ENCODE data around the gene HOXA3. TPM values are rescaled to one million over a fixed set of nuclear protein-coding genes. Genes with fewer than 3 reads are reported as not detected.

The HOXA3 gene
- total RNA-seq, 4 donors from 2014 or later, result 10.2 to 16.6 (median 13.8) TPM

DNA sequence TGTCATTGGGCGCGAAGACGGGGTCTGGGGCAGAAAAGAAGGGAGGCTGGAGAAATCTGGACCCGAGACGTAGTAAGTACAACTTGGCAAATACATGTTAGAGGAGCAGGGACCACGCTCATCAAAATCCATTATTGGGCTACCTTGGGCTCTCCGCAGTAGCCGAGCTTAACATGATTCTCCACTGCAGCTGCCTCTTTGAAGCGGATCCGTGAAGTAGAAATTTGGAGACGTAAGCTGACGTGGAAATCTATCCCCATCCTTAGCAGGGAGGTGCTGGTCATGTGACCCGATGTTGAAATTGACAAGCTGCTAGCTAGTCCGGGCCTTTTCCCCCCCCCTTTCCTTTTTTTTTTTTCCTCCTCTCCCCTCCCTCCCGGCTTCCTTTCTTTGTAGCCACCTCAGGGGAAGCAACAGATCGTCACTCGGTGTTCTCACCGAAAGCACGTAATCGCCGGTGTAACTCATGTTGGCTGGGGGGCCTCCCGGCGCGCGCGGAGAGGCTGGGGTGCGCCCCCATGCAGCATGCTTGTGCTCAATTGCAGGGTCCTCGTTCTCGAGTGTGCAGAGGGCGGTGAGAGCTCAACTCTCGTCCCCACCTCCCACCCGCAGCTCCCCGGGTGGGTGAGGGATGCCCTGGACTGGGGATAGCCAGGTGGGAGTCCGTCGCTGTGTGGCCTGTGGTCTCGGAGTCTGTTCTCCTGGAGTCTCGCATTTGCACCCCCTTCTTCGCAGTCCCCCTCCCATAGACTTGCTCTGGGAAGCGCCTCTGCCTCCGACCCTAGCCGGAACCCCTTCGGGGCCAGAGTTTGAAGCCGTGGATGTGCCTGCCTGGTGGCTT is 32.9 kb upstream of the HOXA3 start, which contains the start of gene HOXA11:
TSS of gene HOXA11 (minus strand) at position 220 of the 841 bp plus-strand sequence. CDS start at position 132, 88 bp downstream.
- Histone ChIP-seq H3K27me3 (peaks cover 15 to 100% (median 94%) of the 10 kb centered on the region in 4 donors), H3K4me3 (peak within 1 kb of the TSS; percentile 38 to 49 (median 43)), H3K4me1 (peaks cover 42 to 68% (median 52%) of the 10 kb centered on the region in 4 donors), H3K9me3 (no peaks in the 10 kb centered on the region), H3K27ac (replicated peaks in 1 of 4) (no peak within 1 kb of the TSS), H3K36me3 (no peaks in the 10 kb centered on the region)
- intact Hi-C loops (cut with DNase I), result no loop called here
- WGBS, result 6% methylated on average over 43 of the region's 43 CpGs
- TF ChIP-seq, protein P1, sequence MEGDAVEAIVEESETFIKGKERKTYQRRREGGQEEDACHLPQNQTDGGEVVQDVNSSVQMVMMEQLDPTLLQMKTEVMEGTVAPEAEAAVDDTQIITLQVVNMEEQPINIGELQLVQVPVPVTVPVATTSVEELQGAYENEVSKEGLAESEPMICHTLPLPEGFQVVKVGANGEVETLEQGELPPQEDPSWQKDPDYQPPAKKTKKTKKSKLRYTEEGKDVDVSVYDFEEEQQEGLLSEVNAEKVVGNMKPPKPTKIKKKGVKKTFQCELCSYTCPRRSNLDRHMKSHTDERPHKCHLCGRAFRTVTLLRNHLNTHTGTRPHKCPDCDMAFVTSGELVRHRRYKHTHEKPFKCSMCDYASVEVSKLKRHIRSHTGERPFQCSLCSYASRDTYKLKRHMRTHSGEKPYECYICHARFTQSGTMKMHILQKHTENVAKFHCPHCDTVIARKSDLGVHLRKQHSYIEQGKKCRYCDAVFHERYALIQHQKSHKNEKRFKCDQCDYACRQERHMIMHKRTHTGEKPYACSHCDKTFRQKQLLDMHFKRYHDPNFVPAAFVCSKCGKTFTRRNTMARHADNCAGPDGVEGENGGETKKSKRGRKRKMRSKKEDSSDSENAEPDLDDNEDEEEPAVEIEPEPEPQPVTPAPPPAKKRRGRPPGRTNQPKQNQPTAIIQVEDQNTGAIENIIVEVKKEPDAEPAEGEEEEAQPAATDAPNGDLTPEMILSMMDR (IDR thresholded peaks at IDR 0.05), result no peak
- TF ChIP-seq POLR2AphosphoS5 (IDR thresholded peaks at IDR 0.05) (no peak), POLR2A (IDR thresholded peaks at IDR 0.05; ENCODE audit: low read depth) (no peak), EP300 (IDR thresholded peaks at IDR 0.05) (no peak)
- no peak for DNase-seq (ENCODE audit: extremely low spot score)

DNA sequence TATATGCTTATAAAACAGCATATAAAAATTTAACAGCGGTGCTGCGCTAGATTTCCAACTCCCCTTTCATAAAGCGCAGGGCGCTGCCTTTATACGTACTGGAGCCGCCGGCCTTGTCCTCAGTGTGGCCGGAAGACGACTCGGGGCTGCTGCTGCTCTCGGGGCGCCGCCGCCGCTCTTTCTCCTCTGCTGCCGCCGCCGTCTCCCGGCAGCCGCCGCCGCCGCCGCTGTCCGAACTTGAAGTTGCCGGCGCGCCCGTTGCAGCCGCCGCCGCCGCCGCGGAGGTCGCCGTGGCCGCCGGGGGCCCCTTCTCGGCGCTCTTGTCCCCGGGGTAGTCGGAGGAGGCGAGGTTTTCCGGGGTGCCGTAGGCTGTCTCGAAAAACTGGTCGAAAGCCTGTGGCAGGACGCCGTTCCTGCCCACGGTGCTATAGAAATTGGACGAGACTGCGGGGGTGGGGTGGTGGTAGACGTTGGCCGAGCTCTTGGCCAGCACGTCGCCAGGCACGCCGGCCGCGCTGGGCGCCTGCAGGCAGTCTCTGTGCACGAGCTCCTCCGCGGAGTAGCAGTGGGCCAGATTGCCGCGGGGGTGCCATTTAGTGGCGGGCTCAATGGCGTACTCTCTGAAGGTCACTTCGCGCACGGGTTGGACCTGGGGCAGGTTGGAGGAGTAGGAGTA is 32.1 kb upstream of the HOXA3 start:
- no peaks in the 10 kb centered on the region for H3K9me3 ChIP-seq
- peaks cover 15 to 100% (median 95%) of the 10 kb centered on the region in 4 donors for H3K27me3 ChIP-seq
- no peak overlapping the region for H3K27ac ChIP-seq (replicated peaks in 1 of 4)
- no peaks in the 10 kb centered on the region for H3K36me3 ChIP-seq
- no peak for DNase-seq (ENCODE audit: extremely low spot score)
- peaks cover 49 to 76% (median 59%) of the 10 kb centered on the region in 4 donors for H3K4me1 ChIP-seq
- H3K4me3 ChIP-seq, result peak overlapping the region; percentile 38 to 49 (median 43)
- intact Hi-C loops (cut with DNase I), result no loop called here
- TF ChIP-seq EP300 (IDR thresholded peaks at IDR 0.05) (no peak), POLR2A (IDR thresholded peaks at IDR 0.05; ENCODE audit: low read depth) (no peak), POLR2AphosphoS5 (IDR thresholded peaks at IDR 0.05) (no peak)
- TF ChIP-seq, protein P1 (IDR thresholded peaks at IDR 0.05), result no peak
- 3% methylated on average over 36 of the region's 72 CpGs for WGBS

DNA sequence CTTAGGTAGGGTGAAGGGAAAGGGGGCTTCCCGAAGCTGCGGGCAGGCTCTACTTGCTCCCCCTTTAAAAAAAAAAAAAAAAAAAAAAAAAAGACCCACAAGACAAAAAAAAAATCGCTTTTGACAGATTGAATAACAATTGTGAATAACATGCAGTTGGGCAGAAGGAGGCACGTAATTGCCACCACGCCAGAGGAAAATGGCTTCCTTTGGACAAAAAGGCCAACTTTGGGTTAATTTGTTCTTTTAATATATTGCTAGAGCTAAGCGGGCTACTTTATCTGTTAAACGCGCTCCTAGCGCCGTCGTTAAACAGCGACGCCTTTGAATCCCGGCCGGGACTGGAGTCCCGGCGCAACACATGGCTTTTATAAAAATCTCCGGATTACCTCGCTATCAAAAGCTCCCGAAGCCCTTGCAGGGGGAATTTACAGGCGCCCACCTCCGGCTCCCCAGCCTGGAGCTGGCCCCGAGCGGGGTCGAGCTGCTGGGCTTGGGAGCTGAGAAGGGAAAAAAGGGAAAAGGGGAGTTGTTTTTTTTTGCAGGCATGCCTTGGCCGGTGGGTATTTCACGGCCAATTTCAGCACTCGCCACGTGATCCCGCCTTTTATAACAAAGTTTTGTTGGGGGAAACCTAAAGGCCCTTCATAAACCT is 31.4 kb upstream of the HOXA3 start:
- 7% methylated on average over 30 of the region's 30 CpGs for WGBS
- intact Hi-C loops (cut with DNase I), result no loop called here

More for the DNA sequence above, 31.4 kb upstream of the HOXA3 start:
- H3K9me3 ChIP-seq, result no peaks in the 10 kb centered on the region
- H3K4me3 ChIP-seq, result peak overlapping the region; percentile 38 to 49 (median 43)
- peaks cover 15 to 100% (median 95%) of the 10 kb centered on the region in 4 donors for H3K27me3 ChIP-seq
- no peak for DNase-seq (ENCODE audit: extremely low spot score)
- no peaks in the 10 kb centered on the region for H3K36me3 ChIP-seq
- H3K27ac ChIP-seq (replicated peaks in 1 of 4), result no peak overlapping the region
- peaks cover 45 to 75% (median 57%) of the 10 kb centered on the region in 4 donors for H3K4me1 ChIP-seq
- no peak for TF ChIP-seq POLR2A (IDR thresholded peaks at IDR 0.05; ENCODE audit: low read depth)
- TF ChIP-seq, protein P1 (IDR thresholded peaks at IDR 0.05), result no peak
- TF ChIP-seq EP300 (IDR thresholded peaks at IDR 0.05), result no peak
- TF ChIP-seq POLR2AphosphoS5 (IDR thresholded peaks at IDR 0.05), result no peak

All from esophagus muscularis mucosa (tissue), 4 donors.